Lung (tissue), 12 donors: ENCODE measurements around the gene HOMER1. TPM values are rescaled to one million over a fixed set of nuclear protein-coding genes. Genes with fewer than 3 reads are reported as not detected.

ENCODE experiments used
- ATAC-seq: fragments of 200-7000 bp; cut with Tn5 transposase; one replicate; pipeline ENCODE4 v1.9.1; 2020; ENCODE audit warnings: moderate number of reproducible peaks; ENCODE audit not compliant: insufficient read depth, low FRiP score
- DNase-seq, 3 donors: peaks; one replicate each; pipeline ENCODE4 v3.0.0-alpha.2; 2013 to 2017
- H3K27ac ChIP-seq, 2 donors: one replicate each; pipeline ENCODE4 v1.5.1; 2013; ENCODE audit warnings: mild to moderate bottlenecking in 2 of 2, moderate library complexity in 2 of 2, control low read depth in 1 of 2, inconsistent platforms in 1 of 2, low read depth in 1 of 2, low read length in 1 of 2
- H3K27me3 ChIP-seq, 3 donors: one replicate each; pipeline ENCODE4 v1.5.1; 2013; ENCODE audit warnings: low read length in 2 of 3; ENCODE audit not compliant: control insufficient read depth in 3 of 3, insufficient read depth in 3 of 3
- H3K36me3 ChIP-seq, 4 donors: one replicate each; pipeline ENCODE4 v1.5.1; 2013; ENCODE audit warnings: low read length in 4 of 4, mild to moderate bottlenecking in 1 of 4, moderate library complexity in 1 of 4; ENCODE audit not compliant: control insufficient read depth in 4 of 4, insufficient read depth in 4 of 4
- H3K4me1 ChIP-seq, 5 donors: one replicate each; pipeline ENCODE4 v1.5.1; 2013; ENCODE audit warnings: low read length in 5 of 5, mild to moderate bottlenecking in 2 of 5, moderate library complexity in 1 of 5; ENCODE audit not compliant: control insufficient read depth in 5 of 5, insufficient read depth in 5 of 5
- H3K4me3 ChIP-seq: one replicate; pipeline ENCODE4 v1.5.1; 2013; ENCODE audit warnings: mild to moderate bottlenecking, control low read depth, moderate library complexity
- H3K9ac ChIP-seq, 2 donors: one replicate each; pipeline ENCODE4 v1.5.1; 2013; ENCODE audit warnings: low read length in 2 of 2, control low read depth in 1 of 2; ENCODE audit not compliant: insufficient read depth in 1 of 2
- H3K9me3 ChIP-seq, 4 donors: one replicate each; pipeline ENCODE4 v1.5.1; 2013; ENCODE audit warnings: low read length in 3 of 4, mild to moderate bottlenecking in 1 of 4, moderate library complexity in 1 of 4; ENCODE audit not compliant: control insufficient read depth in 4 of 4, insufficient read depth in 3 of 4
- WGBS, 2 donors: extraction: QIAGEN DNeasy Blood & Tissue Kit; methylation state at CpG; one replicate each; pipeline ENCODE4 v1.1.7; 2013; 5-methylcytosine and 5-hydroxymethylcytosine counted together
- polyA plus RNA-seq, 2 donors: library from polyadenylated mRNA; stranded (reverse); fragments of 200-250 nt; gene quantifications; one replicate each; pipeline ENCODE4 v1.2.1, GENCODE V29; 2013
- total RNA-seq, 2 donors: library from RNA; depleted of rRNA in 1 of 2; stranded (reverse); fragments of >200 nt in 1 of 2; gene quantifications; one replicate each; pipeline ENCODE4 v1.2.1, GENCODE V29; 2014 to 2021
- TF ChIP-seq, protein P1 (sequence below): IDR thresholded peaks from 2 replicates; pipeline ENCODE4 v1.5.1; 2012; ENCODE audit warnings: mild to moderate bottlenecking; ENCODE audit errors: control extremely low read depth, extremely low read depth
- donor health status: control.
- donor health status: control.
- donor health status: Bipolar disorder and iron deficiency.
- donor health status: healthy.
- donor health status: DM: yes; HTN: yes; CAD: no.

HOMER1 gene
- total and polyA plus RNA-seq, 4 donors = 1.2 to 15.4 (median 4.5) TPM

DNA sequence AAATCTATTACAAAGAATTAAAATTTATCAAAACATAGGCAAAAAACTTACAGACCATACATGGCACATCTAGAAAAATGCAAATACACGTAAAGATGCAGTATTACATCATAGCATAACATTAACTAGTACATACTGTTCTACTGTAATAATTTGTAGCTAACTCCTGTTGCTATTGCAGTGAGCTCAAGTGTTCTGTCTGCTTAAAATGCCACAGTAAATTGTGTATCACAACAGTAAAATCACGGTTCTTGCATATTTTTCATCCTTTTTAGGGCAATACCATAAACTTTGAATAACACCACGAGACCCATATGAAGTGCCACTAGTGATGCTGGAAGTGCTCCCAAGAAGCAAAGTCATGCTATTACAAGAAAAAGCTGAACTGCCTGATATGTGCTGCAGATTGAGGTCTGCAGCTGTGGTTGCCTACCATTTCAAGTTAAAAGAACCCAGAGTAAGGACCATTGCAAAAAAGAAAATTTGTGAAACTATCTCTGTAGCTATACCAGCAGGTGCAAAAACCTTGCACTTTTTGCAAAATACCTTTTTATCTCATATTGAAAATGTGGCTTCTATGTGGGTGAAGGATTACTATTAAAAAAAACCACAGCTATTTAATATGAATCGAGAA is 14.2 kb downstream of the HOMER1 start:
- 77 to 83% methylated on average over 4 of the region's 4 CpGs for WGBS, 2 donors
- no peak overlapping the region for H3K4me3 ChIP-seq
- H3K36me3 ChIP-seq = no peaks in the 10 kb centered on the region
- no peaks in the 10 kb centered on the region for H3K27me3 ChIP-seq
- DNase-seq = no peak
- no peak overlapping the region for H3K9ac ChIP-seq
- no peak for ATAC-seq
- H3K27ac ChIP-seq = no peak overlapping the region
- TF ChIP-seq, protein P1, sequence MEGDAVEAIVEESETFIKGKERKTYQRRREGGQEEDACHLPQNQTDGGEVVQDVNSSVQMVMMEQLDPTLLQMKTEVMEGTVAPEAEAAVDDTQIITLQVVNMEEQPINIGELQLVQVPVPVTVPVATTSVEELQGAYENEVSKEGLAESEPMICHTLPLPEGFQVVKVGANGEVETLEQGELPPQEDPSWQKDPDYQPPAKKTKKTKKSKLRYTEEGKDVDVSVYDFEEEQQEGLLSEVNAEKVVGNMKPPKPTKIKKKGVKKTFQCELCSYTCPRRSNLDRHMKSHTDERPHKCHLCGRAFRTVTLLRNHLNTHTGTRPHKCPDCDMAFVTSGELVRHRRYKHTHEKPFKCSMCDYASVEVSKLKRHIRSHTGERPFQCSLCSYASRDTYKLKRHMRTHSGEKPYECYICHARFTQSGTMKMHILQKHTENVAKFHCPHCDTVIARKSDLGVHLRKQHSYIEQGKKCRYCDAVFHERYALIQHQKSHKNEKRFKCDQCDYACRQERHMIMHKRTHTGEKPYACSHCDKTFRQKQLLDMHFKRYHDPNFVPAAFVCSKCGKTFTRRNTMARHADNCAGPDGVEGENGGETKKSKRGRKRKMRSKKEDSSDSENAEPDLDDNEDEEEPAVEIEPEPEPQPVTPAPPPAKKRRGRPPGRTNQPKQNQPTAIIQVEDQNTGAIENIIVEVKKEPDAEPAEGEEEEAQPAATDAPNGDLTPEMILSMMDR = no peak
- peaks cover 0 to 20% (median 0%) of the 10 kb centered on the region in 5 donors for H3K4me1 ChIP-seq
- no peaks in the 10 kb centered on the region for H3K9me3 ChIP-seq

DNA sequence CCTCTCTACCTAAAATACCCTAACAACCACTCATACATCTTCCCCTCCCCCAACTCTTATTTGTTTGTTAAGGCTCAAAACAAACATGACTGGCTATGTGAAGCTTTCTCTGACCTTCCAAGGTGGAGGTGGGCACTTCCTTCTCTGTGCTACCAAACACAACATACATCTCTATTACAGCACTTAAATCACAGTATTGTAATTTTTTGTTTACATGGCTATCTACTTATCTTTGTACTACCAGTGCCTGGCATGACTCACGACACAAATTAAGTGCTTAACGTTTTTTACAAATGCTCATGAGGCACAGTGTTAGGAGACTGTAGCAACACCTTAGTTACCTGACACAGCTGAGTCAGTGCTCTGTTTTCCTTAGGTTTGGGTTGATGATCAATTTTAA is 18.6 kb downstream of the HOMER1 start:
- ATAC-seq = peak; percentile 81
- 44 to 61% methylated on average over 2 of the region's 2 CpGs for WGBS, 2 donors
- Histone ChIP-seq H3K4me1 (peaks cover 0 to 26% (median 0%) of the 10 kb centered on the region in 5 donors), H3K27ac (peak overlapping the region in 1 of 2 donors; percentile 42), H3K36me3 (no peaks in the 10 kb centered on the region), H3K27me3 (no peaks in the 10 kb centered on the region), H3K9me3 (no peaks in the 10 kb centered on the region), H3K4me3 (no peak overlapping the region), H3K9ac (no peak overlapping the region)
- no peak for DNase-seq
- TF ChIP-seq, protein P1 = no peak

DNA sequence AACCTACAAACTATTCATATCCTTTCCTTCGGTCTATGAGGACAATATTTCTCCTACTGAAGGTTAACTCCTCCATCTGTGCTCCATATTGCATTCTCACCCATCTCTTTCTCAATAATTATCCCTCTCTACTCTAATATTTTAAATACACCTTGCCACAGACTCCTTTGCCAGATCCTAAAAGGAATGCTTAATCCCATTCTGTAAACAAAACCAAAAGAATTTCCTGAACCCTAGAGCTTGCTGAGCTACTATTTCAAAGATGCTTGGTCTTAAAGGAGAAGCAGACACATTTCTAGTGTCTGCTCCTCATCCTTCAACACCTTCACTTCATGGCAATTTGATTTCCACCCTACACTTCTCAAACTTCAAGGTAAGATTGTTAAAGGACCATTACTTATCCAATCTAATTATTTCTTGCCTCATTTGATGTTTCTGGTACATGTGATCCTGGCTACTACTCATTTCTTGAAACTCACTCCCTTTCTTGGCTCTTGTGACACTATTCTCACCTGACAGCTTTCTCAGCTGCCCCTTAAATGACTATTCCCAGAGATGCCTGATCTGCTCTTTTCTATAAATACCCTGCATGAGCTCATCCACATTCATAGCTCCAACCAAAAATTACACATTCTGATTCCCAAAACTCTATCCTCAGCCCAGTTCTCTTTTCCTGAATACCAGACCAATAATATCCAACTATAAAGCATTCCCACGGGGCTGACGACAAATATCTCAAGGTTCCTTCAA is 20.2 kb downstream of the HOMER1 start:
- H3K9ac ChIP-seq = no peak overlapping the region
- H3K36me3 ChIP-seq = no peaks in the 10 kb centered on the region
- H3K27me3 ChIP-seq = no peaks in the 10 kb centered on the region
- 85 to 91% methylated on average over 3 of the region's 3 CpGs for WGBS, 2 donors
- peaks cover 0 to 24% (median 0%) of the 10 kb centered on the region in 5 donors for H3K4me1 ChIP-seq
- no peak for ATAC-seq
- DNase-seq = no peak
- no peak overlapping the region for H3K4me3 ChIP-seq
- no peaks in the 10 kb centered on the region for H3K9me3 ChIP-seq
- H3K27ac ChIP-seq = peak overlapping the region in 1 of 2 donors; percentile 83
- TF ChIP-seq, protein P1 = no peak
